Adrenal gland (tissue), 12 donors: ENCODE results near the gene FPGS. TPM values are rescaled to one million over a fixed set of nuclear protein-coding genes. Genes with fewer than 3 reads are reported as not detected.
"Not testable (repeated sequence)": the region's sequence is repeated elsewhere in the genome, so short reads cannot be mapped to it uniquely, and the experiment has no call there.

Experiments
- DNase-seq, 7 donors: peaks; one replicate each; pipeline ENCODE4 v3.0.0-alpha.2; 2019 to 2020
- H3K27ac ChIP-seq, 5 donors: fragments of 200-600 bp; sonication (generic) in 4 of 5; 1 replicate in 3 of 5; 2 replicates in 2 of 5; pipeline versions ENCODE4 v1.5.1 to v1.8.0; 2016 to 2020; ENCODE audit warnings: mild to moderate bottlenecking in 1 of 5
- H3K27me3 ChIP-seq: fragments of 200-600 bp; 2 replicates; pipeline ENCODE4 v1.8.0; 2021
- H3K36me3 ChIP-seq, 2 donors: fragments of 200-600 bp; replicated peaks in 1 of 2; 1 replicate in 1 of 2; 2 replicates in 1 of 2; pipeline versions ENCODE4 v1.5.1 to v1.8.0; 2018 to 2022
- H3K4me1 ChIP-seq, 2 donors: fragments of 200-600 bp; replicated peaks in 1 of 2; 1 replicate in 1 of 2; 2 replicates in 1 of 2; pipeline versions ENCODE4 v1.5.1 to v1.8.0; 2018 to 2021
- H3K4me3 ChIP-seq, 4 donors: fragments of 200-600 bp; sonication (generic) in 3 of 4; one replicate each; pipeline ENCODE4 v1.5.1; 2016 to 2018
- H3K9me3 ChIP-seq, 3 donors: fragments of 200-600 bp; sonication (generic) in 1 of 3; replicated peaks in 1 of 3; 1 replicate in 2 of 3; 2 replicates in 1 of 3; pipeline versions ENCODE4 v1.5.1 to v1.8.0; 2016 to 2021
- CTCF ChIP-seq, 6 experiments: fragments of 450-650 bp in 4 of 6; fragments of 200-600 bp in 2 of 6; sonication (generic) in 1 of 6; IDR thresholded peaks; 1 replicate in 5 of 6; 2 replicates in 1 of 6; pipeline versions ENCODE4 v1.5.1 to v1.8.0; 2016 to 2021; ENCODE audit warnings: antibody characterized with exemption in 6 of 6, mild to moderate bottlenecking in 2 of 6, moderate library complexity in 1 of 6
- POLR2A ChIP-seq, 2 donors: fragments of 450-650 bp; IDR thresholded peaks; one replicate each; pipeline ENCODE4 v1.6.1; 2017; ENCODE audit warnings: antibody characterized with exemption in 2 of 2, mild to moderate bottlenecking in 2 of 2, moderate library complexity in 1 of 2
- WGBS, 4 donors: extraction: QIAGEN DNeasy Blood & Tissue Kit in 2 of 4; methylation state at CpG; one replicate each; pipeline versions ENCODE4 v1.1.5 to v1.1.7; 2013 to 2017; 5-methylcytosine and 5-hydroxymethylcytosine counted together
- intact Hi-C, 2 donors: fragments of 100-400 bp; cut with DNase I; formaldehyde crosslinking; loops; one replicate each; pipeline versions ENCODE4 v1.14.1 to v1.15.0; 2022 to 2023
- polyA plus RNA-seq, 3 donors: library from polyadenylated mRNA; stranded (reverse); fragments of 200-250 nt in 2 of 3; fragments of 350-450 nt in 1 of 3; fragmentation: Illumina TruSeq in 1 of 3; extraction: RNeasy Lipid Tissue Mini Kit (QIAGEN cat#74804) in 1 of 3; gene quantifications; one replicate each; pipeline ENCODE4 v1.2.3, GENCODE V29; 2013 to 2014
- total RNA-seq, 9 donors: library from RNA; depleted of rRNA in 4 of 9; stranded (reverse); fragments of >200 nt in 4 of 9; fragments of 120-200 nt in 1 of 9; fragmentation: NEBNext Ultra II Directional in 1 of 9; extraction: Animal tissue kit (Norgen Biotek cat#: 25700) in 1 of 9; gene quantifications; one replicate each; pipeline versions ENCODE4 v1.1.0 to v1.2.4, GENCODE V29; 2013 to 2023
- donor health status: healthy with polysubstance abuse.
- donor health status: Bipolar disorder and iron deficiency.
- donor health status: DM: yes; HTN: yes; CAD: no.
- donor health status: DM: no; HTN: no; CAD: no.
- donor health status: DM: no; HTN: no; CAD: no.
- donor health status: DM: yes; HTN: yes; CAD: no.

Gene FPGS
- total and polyA plus RNA-seq, 12 donors: 31.1 to 359 (median 120) TPM

DNA sequence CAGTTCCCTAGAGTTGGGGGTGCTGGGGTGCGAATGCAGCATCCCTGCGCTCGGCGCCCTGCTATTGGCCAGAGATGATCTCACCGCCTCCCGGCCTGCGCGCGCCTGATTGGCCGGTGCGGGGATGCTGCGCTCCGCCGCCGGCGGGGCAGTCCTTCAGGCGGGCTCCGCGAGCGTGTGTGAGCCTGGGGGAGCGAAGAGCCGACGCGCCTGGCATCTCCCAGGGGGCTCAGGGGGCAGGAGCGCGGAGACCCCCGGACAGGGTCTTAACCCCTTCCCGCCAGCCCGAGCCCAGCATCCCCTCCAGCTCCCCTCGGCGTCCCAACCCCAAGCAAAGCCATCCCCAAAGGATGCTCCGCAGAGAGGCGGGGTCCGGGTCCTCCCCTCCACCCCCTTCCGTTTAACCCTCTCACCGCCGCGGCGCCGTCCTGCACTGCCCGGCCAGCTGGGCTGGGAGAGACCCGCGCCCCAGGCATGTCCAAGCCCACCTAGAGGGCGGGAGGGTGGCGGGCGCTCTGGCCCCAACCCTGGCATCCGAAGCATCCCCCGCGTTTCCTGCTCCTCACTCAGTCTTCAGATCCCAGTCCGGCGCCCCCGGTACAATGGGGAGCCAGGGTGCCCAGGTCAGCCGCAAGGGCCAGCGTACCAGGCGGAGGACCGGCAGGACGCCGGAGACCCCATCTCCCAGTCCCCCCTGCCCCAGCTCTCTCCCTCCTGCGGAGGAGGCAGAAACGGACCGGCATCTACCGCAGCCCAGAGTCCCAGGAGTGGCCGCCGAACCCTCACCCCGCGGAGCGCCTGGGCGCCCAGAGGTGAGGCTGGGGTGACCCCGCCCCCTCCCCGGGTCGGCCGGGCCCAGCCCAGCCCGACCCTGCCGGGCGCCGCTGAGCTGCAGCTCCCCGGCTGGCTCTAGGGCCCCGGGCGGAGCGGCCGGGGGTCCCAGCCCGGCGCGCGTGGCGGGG, 48.3 kb upstream of the FPGS start:
- DNase-seq: no peak
- intact Hi-C loops: no loop called here
- H3K4me3 ChIP-seq: peak overlapping the region in 1 of 4 donors; percentile 26
- WGBS, 4 donors: 14 to 47% (median 33%) methylated on average over 21 to 86 of the region's 86 CpGs
- H3K36me3 ChIP-seq: no peaks in the 10 kb centered on the region
- no peaks in the 10 kb centered on the region for H3K9me3 ChIP-seq
- no peak for TF ChIP-seq POLR2A (IDR thresholded peaks at IDR 0.05)
- TF ChIP-seq CTCF (IDR thresholded peaks at IDR 0.05): no peak
- H3K4me1 ChIP-seq: no peaks in the 10 kb centered on the region
- H3K27ac ChIP-seq: peak overlapping the region in 2 of 5 donors; percentile 29 to 56
- peaks cover 30% of the 10 kb centered on the region for H3K27me3 ChIP-seq

- peaks cover 30% of the 10 kb centered on the region for H3K27me3 ChIP-seq
- H3K27ac ChIP-seq: peak overlapping the region in 2 of 5 donors; percentile 29 to 56
Observed at GRCh38 chr9:127755061-127756060, 47.3 kb upstream of the FPGS start.

GRCh38 chr9:127756233-127756632, 46.4 kb upstream of the FPGS start:
- H3K27ac ChIP-seq: no peak overlapping the region
- H3K36me3 ChIP-seq: no peaks in the 10 kb centered on the region
- 88 to 100% (median 92%) methylated on average over 3 of the region's 3 CpGs for WGBS, 4 donors
- no peaks in the 10 kb centered on the region for H3K4me1 ChIP-seq
- intact Hi-C loops: no loop called here
- H3K27me3 ChIP-seq: peaks cover 30% of the 10 kb centered on the region
- H3K4me3 ChIP-seq: no peak overlapping the region
- DNase-seq: no peak
- no peak for TF ChIP-seq POLR2A (IDR thresholded peaks at IDR 0.05)
- no peak for TF ChIP-seq CTCF (IDR thresholded peaks at IDR 0.05)
- no peaks in the 10 kb centered on the region for H3K9me3 ChIP-seq

More at GRCh38 chr9:127755061-127756060, 47.3 kb upstream of the FPGS start:
- TF ChIP-seq CTCF (IDR thresholded peaks at IDR 0.05): no peak
- no peak for TF ChIP-seq POLR2A (IDR thresholded peaks at IDR 0.05)
- Histone ChIP-seq H3K4me3 (peak overlapping the region in 1 of 4 donors; percentile 26), H3K9me3 (no peaks in the 10 kb centered on the region), H3K4me1 (no peaks in the 10 kb centered on the region), H3K36me3 (no peaks in the 10 kb centered on the region)
- intact Hi-C loops: no loop called here
- no peak for DNase-seq
- WGBS, 4 donors: 31 to 49% (median 39%) methylated on average over 9 to 60 of the region's 61 CpGs

DNA sequence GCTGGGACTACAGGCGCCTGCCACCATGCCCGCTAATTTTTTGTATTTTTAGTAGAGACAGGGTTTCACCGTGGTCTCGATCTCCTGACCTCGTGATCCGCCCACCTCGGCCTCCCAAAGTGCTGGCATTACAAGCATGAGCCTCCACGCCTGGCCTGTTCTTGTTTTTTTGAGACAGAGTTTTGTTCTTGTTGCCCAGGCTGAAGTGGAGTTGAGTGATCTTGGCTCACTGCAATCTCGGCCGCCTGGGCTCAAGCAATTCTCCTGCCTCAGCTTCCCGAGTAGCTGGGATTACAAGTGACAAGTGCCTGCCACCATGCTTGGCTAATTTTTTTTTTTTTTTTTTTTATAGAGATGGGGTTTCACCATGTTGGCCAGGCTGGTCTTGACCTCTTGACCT, 45.9 kb upstream of the FPGS start:
- H3K27ac ChIP-seq, intact Hi-C loops, H3K9me3 ChIP-seq, H3K4me3 ChIP-seq, DNase-seq, H3K36me3 ChIP-seq, H3K4me1 ChIP-seq: not testable (repeated sequence)
- 76 to 80% (median 80%) methylated on average over 11 of the region's 11 CpGs for WGBS, 4 donors
- peaks cover 30% of the 10 kb centered on the region for H3K27me3 ChIP-seq
